Neuronal stem cell (in vitro differentiated cells): ENCODE results near the gene FOXP1.

Experiments used
- DNase-seq: peaks from one replicate; pipeline ENCODE4 v3.0.0-alpha.2; 2013; ENCODE audit warnings: low spot score
- H2AFZ ChIP-seq: one replicate; pipeline ENCODE4 v1.6.1; 2013; ENCODE audit warnings: mild to moderate bottlenecking, low read length, inconsistent platforms
- H2AK5ac ChIP-seq: 2 replicates; pipeline ENCODE4 v1.6.1; 2013; ENCODE audit warnings: low read depth, mild to moderate bottlenecking, inconsistent platforms, low read length, moderate library complexity, mixed read lengths
- H2BK120ac ChIP-seq: 2 replicates; pipeline ENCODE4 v1.6.1; 2013; ENCODE audit warnings: low read depth, mild to moderate bottlenecking, inconsistent platforms, low read length, moderate library complexity, mixed read lengths
- H2BK12ac ChIP-seq: one replicate; pipeline ENCODE4 v1.6.1; 2013; ENCODE audit warnings: low read length, inconsistent platforms
- H2BK15ac ChIP-seq: 2 replicates; pipeline ENCODE4 v1.6.1; 2013; ENCODE audit warnings: mild to moderate bottlenecking, low read length, inconsistent platforms, mixed read lengths
- H2BK5ac ChIP-seq: one replicate; pipeline ENCODE4 v1.6.1; 2013; ENCODE audit warnings: inconsistent platforms, mild to moderate bottlenecking, low read length, moderate library complexity
- H3K14ac ChIP-seq: one replicate; pipeline ENCODE4 v1.6.1; 2013; ENCODE audit warnings: low read length, inconsistent platforms
- H3K18ac ChIP-seq: 2 replicates; pipeline ENCODE4 v1.6.1; 2013; ENCODE audit warnings: low read length, inconsistent platforms
- H3K23ac ChIP-seq: 2 replicates; pipeline ENCODE4 v1.6.1; 2013; ENCODE audit warnings: low read depth, mild to moderate bottlenecking, mixed read lengths, low read length, inconsistent platforms; ENCODE audit not compliant: poor library complexity
- H3K27ac ChIP-seq: replicated peaks from 3 replicates; pipeline ENCODE4 v1.5.1; 2013; ENCODE audit warnings: low read length, inconsistent platforms
- H3K27me3 ChIP-seq, 3 experiments: 2 replicates each; pipeline ENCODE4 v1.6.1; 2013; ENCODE audit warnings: low read length in 3 of 3, mild to moderate bottlenecking in 2 of 3, inconsistent platforms in 1 of 3, low read depth in 1 of 3, mixed read lengths in 1 of 3, moderate library complexity in 1 of 3; ENCODE audit not compliant: control insufficient read depth in 3 of 3, insufficient read depth in 3 of 3
- H3K36me3 ChIP-seq, 2 donors: replicated peaks in 1 of 2; 2 replicates each; pipeline ENCODE4 v1.6.1; 2013; ENCODE audit warnings: low read length in 2 of 2; ENCODE audit not compliant: control insufficient read depth in 2 of 2, insufficient read depth in 2 of 2
- H3K4ac ChIP-seq: 2 replicates; pipeline ENCODE4 v1.6.1; 2013; ENCODE audit warnings: inconsistent platforms, mild to moderate bottlenecking, low read length, moderate library complexity
- H3K4me1 ChIP-seq, 2 donors: 1 replicate in 1 of 2; 2 replicates in 1 of 2; pipeline ENCODE4 v1.6.1; 2013; ENCODE audit warnings: low read length in 2 of 2, low read depth in 1 of 2; ENCODE audit not compliant: control insufficient read depth in 2 of 2, insufficient read depth in 1 of 2
- H3K4me2 ChIP-seq: one replicate; pipeline ENCODE4 v1.6.1; 2013; ENCODE audit warnings: mild to moderate bottlenecking, low read length, inconsistent platforms; ENCODE audit not compliant: insufficient read depth, poor library complexity, severe bottlenecking
- H3K4me3 ChIP-seq, 2 donors: 2 replicates each; pipeline ENCODE4 v1.5.1; 2013; ENCODE audit warnings: low read length in 2 of 2, mild to moderate bottlenecking in 2 of 2, inconsistent platforms in 1 of 2, moderate library complexity in 1 of 2
- H3K79me1 ChIP-seq: one replicate; pipeline ENCODE4 v1.6.1; 2013; ENCODE audit warnings: low read depth, mild to moderate bottlenecking, inconsistent platforms, low read length, moderate library complexity
- H3K9ac ChIP-seq: one replicate; pipeline ENCODE4 v1.6.1; 2013; ENCODE audit warnings: mild to moderate bottlenecking, low read depth, low read length, inconsistent platforms; ENCODE audit not compliant: poor library complexity
- H3K9me3 ChIP-seq, 2 donors: replicated peaks in 1 of 2; 2 replicates each; pipeline versions ENCODE3 to v1.6.1; 2013; ENCODE audit warnings: low read length in 2 of 2, mild to moderate bottlenecking in 2 of 2, inconsistent platforms in 1 of 2, low read depth in 1 of 2, mixed read lengths in 1 of 2, moderate library complexity in 1 of 2; ENCODE audit not compliant: control insufficient read depth in 2 of 2, insufficient read depth in 1 of 2
- H4K8ac ChIP-seq: one replicate; pipeline ENCODE4 v1.6.1; 2013; ENCODE audit warnings: low read depth, mild to moderate bottlenecking, inconsistent platforms, low read length, moderate library complexity
- H4K91ac ChIP-seq: one replicate; pipeline ENCODE4 v1.6.1; 2013; ENCODE audit warnings: low read length, low read depth, mild to moderate bottlenecking, inconsistent platforms; ENCODE audit not compliant: poor library complexity
- WGBS, 2 donors: extraction: QIAGEN DNeasy Blood & Tissue Kit; methylation state at CpG; one replicate each; pipeline ENCODE4 v1.1.7; 2013; ENCODE audit warnings: missing lambda C conversion rate in 2 of 2, mixed read lengths in 1 of 2; ENCODE audit not compliant: insufficient read length in 2 of 2, insufficient replicate concordance in 1 of 2; ENCODE audit errors: extremely low coverage in 2 of 2; 5-methylcytosine and 5-hydroxymethylcytosine counted together

FOXP1 gene

GRCh38 chr3:71125738-71126137, 457.8 kb downstream of the FOXP1 start:
- no peak for DNase-seq
- Histone ChIP-seq H3K79me1 (no peaks in the 10 kb centered on the region), H4K91ac (no peak overlapping the region), H2BK12ac (no peak overlapping the region), H2AFZ (no peak overlapping the region), H2BK120ac (no peak overlapping the region), H3K27me3 (no peaks in the 10 kb centered on the region), H3K14ac (no peak overlapping the region), H3K4me2 (no peak overlapping the region), H2BK15ac (no peak overlapping the region), H3K18ac (no peak overlapping the region), H3K36me3 (no peaks in the 10 kb centered on the region), H3K9ac (no peak overlapping the region), H3K23ac (no peak overlapping the region), H2AK5ac (no peak overlapping the region), H3K4me3 (no peak overlapping the region), H3K4me1 (peaks cover 8 to 24% of the 10 kb centered on the region in 2 donors), H3K27ac (no peak overlapping the region), H4K8ac (no peak overlapping the region), H2BK5ac (no peak overlapping the region), H3K9me3 (no peaks in the 10 kb centered on the region), H3K4ac (no peak overlapping the region)
- WGBS, 2 donors: no CpG with 5 or more reads among the region's 1 CpG

GRCh38 chr3:71124048-71124447, 459.5 kb downstream of the FOXP1 start:
- Histone ChIP-seq H2BK12ac (no peak overlapping the region), H2AK5ac (no peak overlapping the region), H3K9me3 (no peaks in the 10 kb centered on the region), H3K27ac (no peak overlapping the region), H2BK5ac (no peak overlapping the region), H2BK120ac (no peak overlapping the region), H3K23ac (no peak overlapping the region), H4K91ac (no peak overlapping the region), H2BK15ac (no peak overlapping the region), H3K4me2 (no peak overlapping the region), H3K36me3 (no peaks in the 10 kb centered on the region), H3K14ac (no peak overlapping the region), H3K4ac (no peak overlapping the region), H3K9ac (no peak overlapping the region), H3K18ac (no peak overlapping the region), H3K4me1 (peaks cover 3 to 23% of the 10 kb centered on the region in 2 donors), H3K79me1 (no peaks in the 10 kb centered on the region), H2AFZ (no peak overlapping the region), H3K4me3 (no peak overlapping the region), H4K8ac (no peak overlapping the region), H3K27me3 (no peaks in the 10 kb centered on the region)
- WGBS, 2 donors: no CpG with 5 or more reads among the region's 1 CpG
- no peak for DNase-seq

GRCh38 chr3:71122641-71123040, 460.9 kb downstream of the FOXP1 start:
- H3K23ac ChIP-seq: no peak overlapping the region
- peaks cover 3 to 12% of the 10 kb centered on the region in 2 donors for H3K4me1 ChIP-seq
- no peak for DNase-seq
- H2AK5ac ChIP-seq: no peak overlapping the region
- H4K91ac ChIP-seq: no peak overlapping the region
- H2BK5ac ChIP-seq: no peak overlapping the region
- H2BK12ac ChIP-seq: no peak overlapping the region
- no peak overlapping the region for H3K18ac ChIP-seq
- H3K9me3 ChIP-seq: no peaks in the 10 kb centered on the region
- H3K79me1 ChIP-seq: no peaks in the 10 kb centered on the region
- no peaks in the 10 kb centered on the region for H3K27me3 ChIP-seq
- no CpG with 5 or more reads among the region's 4 CpGs for WGBS, 2 donors
- no peak overlapping the region for H2AFZ ChIP-seq
- no peak overlapping the region for H2BK15ac ChIP-seq
- no peak overlapping the region for H2BK120ac ChIP-seq
- no peak overlapping the region for H3K27ac ChIP-seq
- no peak overlapping the region for H4K8ac ChIP-seq
- H3K4me3 ChIP-seq: no peak overlapping the region
- H3K9ac ChIP-seq: no peak overlapping the region
- no peak overlapping the region for H3K4me2 ChIP-seq
- H3K4ac ChIP-seq: no peak overlapping the region
- H3K14ac ChIP-seq: no peak overlapping the region
- H3K36me3 ChIP-seq: no peaks in the 10 kb centered on the region

GRCh38 chr3:71121429-71122167, 461.9 kb downstream of the FOXP1 start:
- H3K4me3 ChIP-seq: no peak overlapping the region
- H3K9ac ChIP-seq: no peak overlapping the region
- H2BK5ac ChIP-seq: no peak overlapping the region
- no peak overlapping the region for H3K4ac ChIP-seq
- WGBS, 2 donors: no CpG with 5 or more reads among the region's 3 CpGs
- no peak overlapping the region for H2AFZ ChIP-seq
- H2AK5ac ChIP-seq: no peak overlapping the region
- no peaks in the 10 kb centered on the region for H3K36me3 ChIP-seq
- no peaks in the 10 kb centered on the region for H3K79me1 ChIP-seq
- H4K8ac ChIP-seq: no peak overlapping the region
- no peak overlapping the region for H3K14ac ChIP-seq
- H3K4me2 ChIP-seq: no peak overlapping the region
- H4K91ac ChIP-seq: no peak overlapping the region
- H3K23ac ChIP-seq: no peak overlapping the region
- no peak overlapping the region for H2BK12ac ChIP-seq
- no peak overlapping the region for H3K27ac ChIP-seq
- DNase-seq: no peak
- no peaks in the 10 kb centered on the region for H3K27me3 ChIP-seq
- no peak overlapping the region for H2BK15ac ChIP-seq
- H3K9me3 ChIP-seq: no peaks in the 10 kb centered on the region
- peaks cover 4 to 5% of the 10 kb centered on the region in 2 donors for H3K4me1 ChIP-seq
- no peak overlapping the region for H3K18ac ChIP-seq
- no peak overlapping the region for H2BK120ac ChIP-seq
